Activated T-helper 1 cell treated with anti-CD3 and anti-CD28 coated beads, Interleukin-2, amount 50 U/mL, for 16 hours (primary cell): Measurements from ENCODE around the gene ELL3.
"Not testable (repeated sequence)": the region's sequence is repeated elsewhere in the genome, so short reads cannot be mapped to it uniquely, and the experiment has no call there.

Experiments
- DNase-seq, 2 donors: peaks; one replicate each; pipeline ENCODE4 v3.0.0-alpha.2; 2020; ENCODE audit warnings: low read depth in 1 of 2, low spot score in 1 of 2

Gene ELL3

GRCh38 chr15:43726306-43726705, 50.5 kb downstream of the ELL3 start:
- DNase-seq = not testable (repeated sequence)

GRCh38 chr15:43723151-43723550, 53.6 kb downstream of the ELL3 start:
- no peak for DNase-seq
